ENCODE data around the gene FUT2.

FUT2 gene

DNA sequence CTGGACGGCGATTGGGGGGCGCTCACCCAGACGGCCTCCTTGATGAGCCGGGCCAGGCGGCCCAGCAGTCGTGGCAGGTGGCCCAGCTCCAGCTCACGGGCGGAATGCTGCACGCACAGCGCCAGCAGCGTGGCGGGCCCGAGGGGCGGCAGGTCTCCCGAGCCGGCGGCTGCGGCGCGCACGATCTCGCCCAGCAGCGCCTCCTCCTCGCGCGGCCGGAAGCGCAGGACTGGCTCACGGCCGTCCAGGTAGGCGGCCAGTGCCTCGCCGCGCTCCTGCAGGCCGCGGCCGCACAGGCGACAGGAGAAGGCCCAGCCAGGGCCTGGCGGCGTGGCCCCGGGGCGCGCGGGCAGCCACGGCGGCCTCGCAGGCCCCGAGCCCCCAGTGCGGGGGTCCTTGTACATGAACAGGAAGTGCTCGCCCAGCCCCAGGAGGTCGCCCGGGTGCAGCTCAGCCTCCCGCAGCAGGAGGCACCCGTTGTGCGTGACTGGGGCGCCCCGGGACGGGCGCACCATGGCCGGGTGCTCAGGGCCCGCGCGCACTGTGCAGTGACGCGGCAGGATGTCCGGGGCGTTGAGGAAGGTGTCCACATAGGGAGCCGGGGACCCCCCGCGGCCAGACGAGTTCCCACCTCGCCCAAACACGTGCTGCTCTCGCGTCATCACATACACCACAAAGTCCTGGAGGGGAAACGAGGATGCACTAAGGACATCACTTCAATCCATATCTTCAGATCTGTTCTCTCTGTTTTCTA, 33.3 kb downstream of the FUT2 start:
- Histone ChIP-seq H2AK5ac (ENCODE audit: low read length, severe bottlenecking) (no peak overlapping the region), H3K4ac (ENCODE audit: low read depth in 1 of 2, low read length in 2 of 2) (no peak overlapping the region), H3K23ac (ENCODE audit: low read length in 2 of 2) (no peak overlapping the region), H3K18ac (ENCODE audit: low read depth in 1 of 2, low read length in 2 of 2) (no peak overlapping the region), H4K8ac (ENCODE audit: low read length) (no peak overlapping the region), H2BK120ac (ENCODE audit: low read depth, low read length) (no peak overlapping the region), H3K36me3 (ENCODE audit: control insufficient read depth in 1 of 2, insufficient read depth in 2 of 2, low read depth in 1 of 2, low read length in 2 of 2) (no peaks in the 10 kb centered on the region), H3K4me2 (ENCODE audit: low read length, poor library complexity, severe bottlenecking) (no peak overlapping the region), H3K9me3 (ENCODE audit: control insufficient read depth, low read length) (no peaks in the 10 kb centered on the region), H3K79me1 (replicated peaks; ENCODE audit: low read length, poor library complexity, severe bottlenecking) (no peaks in the 10 kb centered on the region), H3K4me1 (ENCODE audit: control insufficient read depth, insufficient read depth, low read depth, low read length) (no peaks in the 10 kb centered on the region), H2BK15ac (ENCODE audit: low read depth, poor library complexity, severe bottlenecking) (no peak overlapping the region), H4K91ac (ENCODE audit: low read length) (no peak overlapping the region), H2AFZ (ENCODE audit: low read depth, low read length) (no peak overlapping the region), H3K4me3 (ENCODE audit: insufficient read depth in 1 of 2, low read depth in 1 of 2, low read length in 2 of 2) (no peak overlapping the region), H2BK5ac (ENCODE audit: low read depth, low read length, poor library complexity, severe bottlenecking) (no peak overlapping the region), H2BK12ac (ENCODE audit: low read length in 2 of 2) (no peak overlapping the region), H3K9ac (ENCODE audit: low read length) (peak overlapping the region; percentile 18), H3K14ac (ENCODE audit: low read length in 2 of 2) (no peak overlapping the region), H3K27me3 (ENCODE audit: control insufficient read depth in 1 of 2, insufficient read depth in 1 of 2, low read length in 2 of 2) (peaks cover 5 to 21% of the 10 kb centered on the region in 2 experiments), H3K27ac (ENCODE audit: low read length, poor library complexity, severe bottlenecking) (no peak overlapping the region)
- WGBS: 65% methylated on average over 62 of the region's 77 CpGs
- no peak for DNase-seq

- H3K79me1 ChIP-seq (replicated peaks; ENCODE audit: low read length, poor library complexity, severe bottlenecking): no peaks in the 10 kb centered on the region
- DNase-seq: no peak
- H3K4me3 ChIP-seq (ENCODE audit: insufficient read depth in 1 of 2, low read depth in 1 of 2, low read length in 2 of 2): no peak overlapping the region
- no peak overlapping the region for H2BK15ac ChIP-seq (ENCODE audit: low read depth, poor library complexity, severe bottlenecking)
- no peak overlapping the region for H2BK5ac ChIP-seq (ENCODE audit: low read depth, low read length, poor library complexity, severe bottlenecking)
- no peak overlapping the region for H3K4ac ChIP-seq (ENCODE audit: low read depth in 1 of 2, low read length in 2 of 2)
- no peak overlapping the region for H4K91ac ChIP-seq (ENCODE audit: low read length)
- no peak overlapping the region for H2AK5ac ChIP-seq (ENCODE audit: low read length, severe bottlenecking)
- no peak overlapping the region for H3K9ac ChIP-seq (ENCODE audit: low read length)
- H3K14ac ChIP-seq (ENCODE audit: low read length in 2 of 2): no peak overlapping the region
- no peaks in the 10 kb centered on the region for H3K9me3 ChIP-seq (ENCODE audit: control insufficient read depth, low read length)
- H3K18ac ChIP-seq (ENCODE audit: low read depth in 1 of 2, low read length in 2 of 2): no peak overlapping the region
- peaks cover 5 to 32% of the 10 kb centered on the region in 2 experiments for H3K27me3 ChIP-seq (ENCODE audit: control insufficient read depth in 1 of 2, insufficient read depth in 1 of 2, low read length in 2 of 2)
- H3K4me1 ChIP-seq (ENCODE audit: control insufficient read depth, insufficient read depth, low read depth, low read length): peaks cover 4% of the 10 kb centered on the region
- H3K27ac ChIP-seq (ENCODE audit: low read length, poor library complexity, severe bottlenecking): no peak overlapping the region
- H3K36me3 ChIP-seq (ENCODE audit: control insufficient read depth in 1 of 2, insufficient read depth in 2 of 2, low read depth in 1 of 2, low read length in 2 of 2): no peaks in the 10 kb centered on the region
- no peak overlapping the region for H3K4me2 ChIP-seq (ENCODE audit: low read length, poor library complexity, severe bottlenecking)
- no peak overlapping the region for H4K8ac ChIP-seq (ENCODE audit: low read length)
- no peak overlapping the region for H2AFZ ChIP-seq (ENCODE audit: low read depth, low read length)
- H2BK12ac ChIP-seq (ENCODE audit: low read length in 2 of 2): no peak overlapping the region
- no peak overlapping the region for H2BK120ac ChIP-seq (ENCODE audit: low read depth, low read length)
- 84% methylated on average over 4 of the region's 4 CpGs for WGBS
- no peak overlapping the region for H3K23ac ChIP-seq (ENCODE audit: low read length in 2 of 2)
Observed at GRCh38 chr19:48731452-48731851, 35.7 kb downstream of the FUT2 start.

DNA sequence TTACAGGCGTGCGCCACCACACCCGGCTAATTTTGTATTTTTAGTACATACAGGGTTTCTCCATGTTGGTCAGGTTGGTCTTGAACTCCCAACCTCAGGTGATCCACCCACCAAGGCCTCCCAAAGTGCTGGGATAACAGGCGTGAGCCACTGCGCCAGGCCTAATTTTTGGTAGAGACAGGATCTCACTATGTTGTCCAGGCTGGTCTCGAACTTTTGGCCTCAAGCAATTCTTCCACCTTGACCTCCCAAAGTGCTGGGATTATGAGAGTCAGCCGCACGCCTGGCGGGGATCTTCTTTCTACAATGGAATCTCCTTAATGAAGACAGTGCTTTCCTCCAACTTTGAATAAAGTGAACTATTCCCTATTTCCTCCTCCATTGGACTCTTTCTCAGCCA, 38.9 kb downstream of the FUT2 start:
- H3K14ac ChIP-seq (ENCODE audit: low read length in 2 of 2): no peak overlapping the region
- no peak overlapping the region for H2BK15ac ChIP-seq (ENCODE audit: low read depth, poor library complexity, severe bottlenecking)
- no peak overlapping the region for H3K9ac ChIP-seq (ENCODE audit: low read length)
- no peak overlapping the region for H2BK120ac ChIP-seq (ENCODE audit: low read depth, low read length)
- H3K4me2 ChIP-seq (ENCODE audit: low read length, poor library complexity, severe bottlenecking): no peak overlapping the region
- H3K4me3 ChIP-seq (ENCODE audit: insufficient read depth in 1 of 2, low read depth in 1 of 2, low read length in 2 of 2): no peak overlapping the region
- DNase-seq: no peak
- H3K4me1 ChIP-seq (ENCODE audit: control insufficient read depth, insufficient read depth, low read depth, low read length): peaks cover 14% of the 10 kb centered on the region
- H2BK12ac ChIP-seq (ENCODE audit: low read length in 2 of 2): no peak overlapping the region
- H3K4ac ChIP-seq (ENCODE audit: low read depth in 1 of 2, low read length in 2 of 2): no peak overlapping the region
- H3K36me3 ChIP-seq (ENCODE audit: control insufficient read depth in 1 of 2, insufficient read depth in 2 of 2, low read depth in 1 of 2, low read length in 2 of 2): no peaks in the 10 kb centered on the region
- H4K91ac ChIP-seq (ENCODE audit: low read length): peak overlapping the region; percentile 11
- no peak overlapping the region for H2AFZ ChIP-seq (ENCODE audit: low read depth, low read length)
- H3K79me1 ChIP-seq (replicated peaks; ENCODE audit: low read length, poor library complexity, severe bottlenecking): no peaks in the 10 kb centered on the region
- 97% methylated on average over 9 of the region's 9 CpGs for WGBS
- peak overlapping the region; percentile 12 for H4K8ac ChIP-seq (ENCODE audit: low read length)
- H2BK5ac ChIP-seq (ENCODE audit: low read depth, low read length, poor library complexity, severe bottlenecking): no peak overlapping the region
- no peak overlapping the region for H3K18ac ChIP-seq (ENCODE audit: low read depth in 1 of 2, low read length in 2 of 2)
- no peaks in the 10 kb centered on the region for H3K9me3 ChIP-seq (ENCODE audit: control insufficient read depth, low read length)
- H3K27ac ChIP-seq (ENCODE audit: low read length, poor library complexity, severe bottlenecking): no peak overlapping the region
- H3K27me3 ChIP-seq (ENCODE audit: control insufficient read depth in 1 of 2, insufficient read depth in 1 of 2, low read length in 2 of 2): peaks cover 5 to 52% of the 10 kb centered on the region in 2 experiments
- H2AK5ac ChIP-seq (ENCODE audit: low read length, severe bottlenecking): no peak overlapping the region
- H3K23ac ChIP-seq (ENCODE audit: low read length in 2 of 2): no peak overlapping the region

GRCh38 chr19:48735031-48735615, 39.4 kb downstream of the FUT2 start:
- H3K4me3 ChIP-seq (ENCODE audit: insufficient read depth in 1 of 2, low read depth in 1 of 2, low read length in 2 of 2): peak overlapping the region in 1 of 2 experiments; percentile 44
- no peaks in the 10 kb centered on the region for H3K9me3 ChIP-seq (ENCODE audit: control insufficient read depth, low read length)
- H3K23ac ChIP-seq (ENCODE audit: low read length in 2 of 2): peak overlapping the region in 1 of 2 experiments; percentile 90
- peak overlapping the region in 1 of 2 experiments; percentile 93 for H2BK12ac ChIP-seq (ENCODE audit: low read length in 2 of 2)
- H3K18ac ChIP-seq (ENCODE audit: low read depth in 1 of 2, low read length in 2 of 2): peak overlapping the region; percentile 89 to 92
- H3K36me3 ChIP-seq (ENCODE audit: control insufficient read depth in 1 of 2, insufficient read depth in 2 of 2, low read depth in 1 of 2, low read length in 2 of 2): no peaks in the 10 kb centered on the region
- peak overlapping the region; percentile 78 for H4K91ac ChIP-seq (ENCODE audit: low read length)
- peak overlapping the region; percentile 69 for H3K4me2 ChIP-seq (ENCODE audit: low read length, poor library complexity, severe bottlenecking)
- no peak overlapping the region for H2BK5ac ChIP-seq (ENCODE audit: low read depth, low read length, poor library complexity, severe bottlenecking)
- H3K4ac ChIP-seq (ENCODE audit: low read depth in 1 of 2, low read length in 2 of 2): peak overlapping the region; percentile 31 to 53
- WGBS: 2% methylated on average over 38 of the region's 38 CpGs
- peak overlapping the region in 1 of 2 experiments; percentile 95 for H3K14ac ChIP-seq (ENCODE audit: low read length in 2 of 2)
- H3K27me3 ChIP-seq (ENCODE audit: control insufficient read depth in 1 of 2, insufficient read depth in 1 of 2, low read length in 2 of 2): peaks cover 10 to 56% of the 10 kb centered on the region in 2 experiments
- H4K8ac ChIP-seq (ENCODE audit: low read length): peak overlapping the region; percentile 94
- H2AFZ ChIP-seq (ENCODE audit: low read depth, low read length): peak overlapping the region; percentile 99
- H2BK15ac ChIP-seq (ENCODE audit: low read depth, poor library complexity, severe bottlenecking): no peak overlapping the region
- H2AK5ac ChIP-seq (ENCODE audit: low read length, severe bottlenecking): no peak overlapping the region
- peaks cover 17% of the 10 kb centered on the region for H3K4me1 ChIP-seq (ENCODE audit: control insufficient read depth, insufficient read depth, low read depth, low read length)
- no peak overlapping the region for H3K9ac ChIP-seq (ENCODE audit: low read length)
- H3K79me1 ChIP-seq (replicated peaks; ENCODE audit: low read length, poor library complexity, severe bottlenecking): no peaks in the 10 kb centered on the region
- no peak overlapping the region for H3K27ac ChIP-seq (ENCODE audit: low read length, poor library complexity, severe bottlenecking)
- peak; percentile 78 for DNase-seq
- H2BK120ac ChIP-seq (ENCODE audit: low read depth, low read length): peak overlapping the region; percentile 80
